Lung (tissue), 12 donors: ENCODE measurements around the gene DR1. TPM values are rescaled to one million over a fixed set of nuclear protein-coding genes. Genes with fewer than 3 reads are reported as not detected.

Experiments
- ATAC-seq: fragments of 200-7000 bp; cut with Tn5 transposase; one replicate; pipeline ENCODE4 v1.9.1; 2020; ENCODE audit warnings: moderate number of reproducible peaks; ENCODE audit not compliant: insufficient read depth, low FRiP score
- DNase-seq, 3 donors: peaks; one replicate each; pipeline ENCODE4 v3.0.0-alpha.2; 2013 to 2017
- H3K27ac ChIP-seq, 2 donors: one replicate each; pipeline ENCODE4 v1.5.1; 2013; ENCODE audit warnings: mild to moderate bottlenecking in 2 of 2, moderate library complexity in 2 of 2, control low read depth in 1 of 2, inconsistent platforms in 1 of 2, low read depth in 1 of 2, low read length in 1 of 2
- H3K27me3 ChIP-seq, 3 donors: one replicate each; pipeline ENCODE4 v1.5.1; 2013; ENCODE audit warnings: low read length in 2 of 3; ENCODE audit not compliant: control insufficient read depth in 3 of 3, insufficient read depth in 3 of 3
- H3K36me3 ChIP-seq, 4 donors: one replicate each; pipeline ENCODE4 v1.5.1; 2013; ENCODE audit warnings: low read length in 4 of 4, mild to moderate bottlenecking in 1 of 4, moderate library complexity in 1 of 4; ENCODE audit not compliant: control insufficient read depth in 4 of 4, insufficient read depth in 4 of 4
- H3K4me1 ChIP-seq, 5 donors: one replicate each; pipeline ENCODE4 v1.5.1; 2013; ENCODE audit warnings: low read length in 5 of 5, mild to moderate bottlenecking in 2 of 5, moderate library complexity in 1 of 5; ENCODE audit not compliant: control insufficient read depth in 5 of 5, insufficient read depth in 5 of 5
- H3K4me3 ChIP-seq: one replicate; pipeline ENCODE4 v1.5.1; 2013; ENCODE audit warnings: mild to moderate bottlenecking, control low read depth, moderate library complexity
- H3K9ac ChIP-seq, 2 donors: one replicate each; pipeline ENCODE4 v1.5.1; 2013; ENCODE audit warnings: low read length in 2 of 2, control low read depth in 1 of 2; ENCODE audit not compliant: insufficient read depth in 1 of 2
- H3K9me3 ChIP-seq, 4 donors: one replicate each; pipeline ENCODE4 v1.5.1; 2013; ENCODE audit warnings: low read length in 3 of 4, mild to moderate bottlenecking in 1 of 4, moderate library complexity in 1 of 4; ENCODE audit not compliant: control insufficient read depth in 4 of 4, insufficient read depth in 3 of 4
- CTCF ChIP-seq: IDR thresholded peaks from 2 replicates; pipeline ENCODE4 v1.5.1; 2012; ENCODE audit warnings: mild to moderate bottlenecking; ENCODE audit errors: control extremely low read depth, extremely low read depth
- WGBS, 2 donors: extraction: QIAGEN DNeasy Blood & Tissue Kit; methylation state at CpG; one replicate each; pipeline ENCODE4 v1.1.7; 2013; 5-methylcytosine and 5-hydroxymethylcytosine counted together
- polyA plus RNA-seq, 2 donors: library from polyadenylated mRNA; stranded (reverse); fragments of 200-250 nt; gene quantifications; one replicate each; pipeline ENCODE4 v1.2.1, GENCODE V29; 2013
- total RNA-seq, 2 donors: library from RNA; depleted of rRNA in 1 of 2; stranded (reverse); fragments of >200 nt in 1 of 2; gene quantifications; one replicate each; pipeline ENCODE4 v1.2.1, GENCODE V29; 2014 to 2021
- donor health status: control.
- donor health status: control.
- donor health status: Bipolar disorder and iron deficiency.
- donor health status: healthy.
- donor health status: DM: yes; HTN: yes; CAD: no.

Gene DR1
- total and polyA plus RNA-seq, 4 donors: 10.5 to 59.5 (median 34.4) TPM

- WGBS, 2 donors: 29 to 32% methylated on average over 2 of the region's 2 CpGs
- Histone ChIP-seq H3K27ac (no peak overlapping the region), H3K9ac (no peak overlapping the region), H3K36me3 (no peaks in the 10 kb centered on the region), H3K4me1 (no peaks in the 10 kb centered on the region), H3K4me3 (no peak overlapping the region), H3K9me3 (no peaks in the 10 kb centered on the region), H3K27me3 (no peaks in the 10 kb centered on the region)
- no peak for TF ChIP-seq CTCF
- ATAC-seq (no peak), DNase-seq (peak in 2 of 3 donors; percentile 11 to 20)
These were observed 28.5 kb upstream of the DR1 start for GRCh38 chr1:93317207-93317606.

GRCh38 chr1:93317943-93318342, 27.8 kb upstream of the DR1 start:
- WGBS, 2 donors: 98 to 99% methylated on average over 2 of the region's 2 CpGs
- no peak for TF ChIP-seq CTCF

GRCh38 chr1:93321720-93322119, 24.0 kb upstream of the DR1 start:
- DNase-seq: no peak
- Histone ChIP-seq H3K4me3 (no peak overlapping the region), H3K27me3 (no peaks in the 10 kb centered on the region), H3K9ac (no peak overlapping the region), H3K27ac (no peak overlapping the region), H3K4me1 (peaks cover 0 to 1% (median 0%) of the 10 kb centered on the region in 5 donors), H3K36me3 (no peaks in the 10 kb centered on the region), H3K9me3 (no peaks in the 10 kb centered on the region)
- TF ChIP-seq CTCF: no peak
- WGBS, 2 donors: 97% methylated on average over 1 of the region's 1 CpG
- ATAC-seq: no peak

More at GRCh38 chr1:93317943-93318342, 27.8 kb upstream of the DR1 start:
- H3K4me1 ChIP-seq: no peaks in the 10 kb centered on the region
- no peaks in the 10 kb centered on the region for H3K27me3 ChIP-seq
- ATAC-seq: no peak
- DNase-seq: no peak
- no peak overlapping the region for H3K27ac ChIP-seq
- H3K4me3 ChIP-seq: no peak overlapping the region
- no peaks in the 10 kb centered on the region for H3K36me3 ChIP-seq
- no peak overlapping the region for H3K9ac ChIP-seq
- no peaks in the 10 kb centered on the region for H3K9me3 ChIP-seq

GRCh38 chr1:93322349-93322748, 23.4 kb upstream of the DR1 start:
- DNase-seq (peak; percentile 45 to 66 (median 55)), ATAC-seq (no peak)
- Histone ChIP-seq H3K27me3 (no peaks in the 10 kb centered on the region), H3K9me3 (no peaks in the 10 kb centered on the region), H3K27ac (no peak overlapping the region), H3K9ac (no peak overlapping the region), H3K4me1 (peaks cover 0 to 1% (median 0%) of the 10 kb centered on the region in 5 donors), H3K4me3 (no peak overlapping the region), H3K36me3 (no peaks in the 10 kb centered on the region)
- TF ChIP-seq CTCF: no peak
- WGBS, 2 donors: 80 to 93% methylated on average over 3 of the region's 3 CpGs
